Measurements from ENCODE around the gene ENPP6. TPM values are rescaled to one million over a fixed set of nuclear protein-coding genes. Genes with fewer than 3 reads are reported as not detected.

The ENPP6 gene
- polyA plus RNA-seq, 1 of the 3 experiments (the other 2 are of a cell fraction): not detected

DNA sequence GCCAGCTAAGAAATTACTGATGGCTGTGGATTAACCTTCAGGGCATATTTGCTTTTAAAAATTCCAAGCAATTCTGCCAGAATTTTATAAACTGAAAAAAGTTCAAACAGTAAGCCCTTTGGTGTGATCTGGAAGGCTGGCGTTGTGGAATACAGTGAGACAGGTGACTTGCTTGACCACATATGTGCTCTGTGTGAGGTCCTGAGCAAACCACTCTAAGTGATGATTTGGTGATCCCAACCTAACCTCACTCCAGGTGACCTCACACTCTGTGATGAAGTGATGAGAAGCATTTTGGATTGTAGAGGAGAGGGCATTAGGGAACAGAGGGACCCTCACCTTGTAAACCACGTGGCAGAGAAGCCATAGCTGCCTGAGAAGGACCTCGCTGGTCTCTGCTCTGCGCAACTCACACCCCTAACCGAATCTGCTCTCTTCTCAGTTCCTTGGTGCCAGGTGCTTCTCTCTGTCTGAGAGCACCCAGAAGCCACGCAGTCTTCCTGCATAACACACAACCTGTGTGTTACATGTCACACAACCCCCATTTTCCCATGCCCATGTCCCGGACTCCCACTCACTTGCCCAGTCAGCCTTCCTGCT is 106.3 kb downstream of the ENPP6 start (continued):
- TF ChIP-seq FOXJ3 (CRISPR knock-in tag; IDR thresholded peaks at IDR 0.05): no peak
- no peak for TF ChIP-seq EZH2phosphoT487 (IDR thresholded peaks at IDR 0.05; ENCODE audit: borderline replicate concordance, low read depth)
- TF ChIP-seq, protein P1, sequence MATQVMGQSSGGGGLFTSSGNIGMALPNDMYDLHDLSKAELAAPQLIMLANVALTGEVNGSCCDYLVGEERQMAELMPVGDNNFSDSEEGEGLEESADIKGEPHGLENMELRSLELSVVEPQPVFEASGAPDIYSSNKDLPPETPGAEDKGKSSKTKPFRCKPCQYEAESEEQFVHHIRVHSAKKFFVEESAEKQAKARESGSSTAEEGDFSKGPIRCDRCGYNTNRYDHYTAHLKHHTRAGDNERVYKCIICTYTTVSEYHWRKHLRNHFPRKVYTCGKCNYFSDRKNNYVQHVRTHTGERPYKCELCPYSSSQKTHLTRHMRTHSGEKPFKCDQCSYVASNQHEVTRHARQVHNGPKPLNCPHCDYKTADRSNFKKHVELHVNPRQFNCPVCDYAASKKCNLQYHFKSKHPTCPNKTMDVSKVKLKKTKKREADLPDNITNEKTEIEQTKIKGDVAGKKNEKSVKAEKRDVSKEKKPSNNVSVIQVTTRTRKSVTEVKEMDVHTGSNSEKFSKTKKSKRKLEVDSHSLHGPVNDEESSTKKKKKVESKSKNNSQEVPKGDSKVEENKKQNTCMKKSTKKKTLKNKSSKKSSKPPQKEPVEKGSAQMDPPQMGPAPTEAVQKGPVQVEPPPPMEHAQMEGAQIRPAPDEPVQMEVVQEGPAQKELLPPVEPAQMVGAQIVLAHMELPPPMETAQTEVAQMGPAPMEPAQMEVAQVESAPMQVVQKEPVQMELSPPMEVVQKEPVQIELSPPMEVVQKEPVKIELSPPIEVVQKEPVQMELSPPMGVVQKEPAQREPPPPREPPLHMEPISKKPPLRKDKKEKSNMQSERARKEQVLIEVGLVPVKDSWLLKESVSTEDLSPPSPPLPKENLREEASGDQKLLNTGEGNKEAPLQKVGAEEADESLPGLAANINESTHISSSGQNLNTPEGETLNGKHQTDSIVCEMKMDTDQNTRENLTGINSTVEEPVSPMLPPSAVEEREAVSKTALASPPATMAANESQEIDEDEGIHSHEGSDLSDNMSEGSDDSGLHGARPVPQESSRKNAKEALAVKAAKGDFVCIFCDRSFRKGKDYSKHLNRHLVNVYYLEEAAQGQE (IDR thresholded peaks at IDR 0.05; ENCODE audit: low read depth, low read length): no peak

DNA sequence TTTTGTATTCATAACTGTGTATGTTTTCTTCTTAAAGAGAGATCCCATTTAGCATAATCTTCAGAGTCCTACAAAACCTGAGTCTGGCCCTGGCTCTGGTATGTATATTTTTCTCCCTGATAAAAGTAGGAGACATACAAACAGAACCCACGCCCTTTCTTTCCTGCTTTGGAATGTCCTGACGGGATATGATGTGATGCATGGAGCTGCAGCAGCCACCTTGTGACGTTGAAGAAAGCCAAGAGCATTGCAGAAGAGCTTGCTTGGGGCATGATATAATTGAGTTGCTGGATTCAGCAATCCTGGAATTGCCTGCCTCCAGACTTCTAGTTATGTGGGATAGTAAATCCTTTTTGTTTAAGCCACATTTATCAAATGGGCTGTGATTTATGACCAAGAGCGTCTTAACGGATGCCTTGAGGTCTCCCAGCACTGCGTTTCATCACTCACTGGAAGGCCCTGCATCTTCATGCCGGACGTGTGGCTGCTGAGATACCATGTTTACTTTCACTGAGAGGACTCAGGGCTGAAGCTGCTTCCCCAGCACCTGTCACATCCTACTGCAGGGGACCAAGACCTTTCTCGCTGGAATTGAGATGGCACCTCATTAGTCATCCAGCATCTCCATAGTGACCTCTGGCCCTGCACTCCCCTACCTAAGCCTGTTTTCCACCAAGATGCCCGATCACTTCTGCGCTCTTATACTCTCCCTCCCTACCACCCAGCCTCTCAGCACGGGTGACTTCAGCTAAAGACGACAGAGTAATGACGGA is 107.0 kb downstream of the ENPP6 start:
- WGBS (ENCODE audit: low lambda C conversion rate): 62% methylated on average over 14 of the region's 14 CpGs
- Histone ChIP-seq H3K36me3 (replicated peaks in 1 of 2; ENCODE audit: control insufficient read depth in 1 of 2, insufficient read depth in 2 of 2, low read length in 1 of 2) (no peaks in the 10 kb centered on the region), H3K4me3 (ENCODE audit: low read depth in 2 of 2, low read length in 1 of 2) (no peak overlapping the region), H3K9me3 (no peaks in the 10 kb centered on the region), H4K20me1 (ENCODE audit: insufficient read depth) (no peaks in the 10 kb centered on the region), H3K9me2 (no peaks in the 10 kb centered on the region), H3F3A (replicated peaks; ENCODE audit: insufficient read depth) (no peaks in the 10 kb centered on the region), H3K4me1 (ENCODE audit: control insufficient read depth in 1 of 2, insufficient read depth in 2 of 2, low read depth in 1 of 2, low read length in 1 of 2) (no peaks in the 10 kb centered on the region; a peak in 1 of 4 replicates), H3K27ac (ENCODE audit: low read depth in 2 of 2, low read length in 1 of 2) (no peak overlapping the region), H3K27me3 (ENCODE audit: insufficient read depth) (no peaks in the 10 kb centered on the region), H3K79me2 (ENCODE audit: insufficient read depth) (no peaks in the 10 kb centered on the region), H3K4me2 (no peak overlapping the region), H2AFZ (ENCODE audit: low read depth) (no peak overlapping the region), H3K9ac (no peak overlapping the region)
- POLR2A ChIA-PET: no interaction called here
- DNase-seq: no peak
- CTCF ChIA-PET: interaction anchor here (1.0 to 4.1 kb wide), 4 partner anchors 10 to 271 kb away, joined by 3 to 23 read pairs (median 6); no protein-coding TSS in a partner anchor
- TF ChIP-seq CHD2 (IDR thresholded peaks at IDR 0.05; ENCODE audit: low read length, partially characterized antibody) (no peak), TEAD4 (IDR thresholded peaks at IDR 0.05; ENCODE audit: borderline replicate concordance, insufficient read depth) (no peak), JUND (IDR thresholded peaks at IDR 0.05) (no peak), FOXJ3 (CRISPR knock-in tag; IDR thresholded peaks at IDR 0.05) (no peak), RXRA (IDR thresholded peaks at IDR 0.05; ENCODE audit: borderline replicate concordance, low read depth) (no peak)
- TF ChIP-seq, protein P2, sequence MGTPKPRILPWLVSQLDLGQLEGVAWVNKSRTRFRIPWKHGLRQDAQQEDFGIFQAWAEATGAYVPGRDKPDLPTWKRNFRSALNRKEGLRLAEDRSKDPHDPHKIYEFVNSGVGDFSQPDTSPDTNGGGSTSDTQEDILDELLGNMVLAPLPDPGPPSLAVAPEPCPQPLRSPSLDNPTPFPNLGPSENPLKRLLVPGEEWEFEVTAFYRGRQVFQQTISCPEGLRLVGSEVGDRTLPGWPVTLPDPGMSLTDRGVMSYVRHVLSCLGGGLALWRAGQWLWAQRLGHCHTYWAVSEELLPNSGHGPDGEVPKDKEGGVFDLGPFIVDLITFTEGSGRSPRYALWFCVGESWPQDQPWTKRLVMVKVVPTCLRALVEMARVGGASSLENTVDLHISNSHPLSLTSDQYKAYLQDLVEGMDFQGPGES (IDR thresholded peaks at IDR 0.05; ENCODE audit: low read depth, low read length): no peak
- TF ChIP-seq, protein P1 (IDR thresholded peaks at IDR 0.05; ENCODE audit: low read depth, low read length): no peak
- TF ChIP-seq, protein P3, sequence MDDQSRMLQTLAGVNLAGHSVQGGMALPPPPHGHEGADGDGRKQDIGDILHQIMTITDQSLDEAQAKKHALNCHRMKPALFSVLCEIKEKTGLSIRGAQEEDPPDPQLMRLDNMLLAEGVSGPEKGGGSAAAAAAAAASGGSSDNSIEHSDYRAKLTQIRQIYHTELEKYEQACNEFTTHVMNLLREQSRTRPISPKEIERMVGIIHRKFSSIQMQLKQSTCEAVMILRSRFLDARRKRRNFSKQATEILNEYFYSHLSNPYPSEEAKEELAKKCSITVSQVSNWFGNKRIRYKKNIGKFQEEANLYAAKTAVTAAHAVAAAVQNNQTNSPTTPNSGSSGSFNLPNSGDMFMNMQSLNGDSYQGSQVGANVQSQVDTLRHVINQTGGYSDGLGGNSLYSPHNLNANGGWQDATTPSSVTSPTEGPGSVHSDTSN (IDR thresholded peaks at IDR 0.05): no peak

Measured in SK-N-SH (cell line).